ENCODE data around the gene DISP3.

- no peak for TF ChIP-seq CTCF (IDR thresholded peaks at IDR 0.05)
- TF ChIP-seq POLR2A (IDR thresholded peaks at IDR 0.05): no peak
- TF ChIP-seq EP300 (IDR thresholded peaks at IDR 0.05): no peak
- TF ChIP-seq POLR2AphosphoS5 (IDR thresholded peaks at IDR 0.05): no peak
Observed at GRCh38 chr1:11546456-11546855, 67.5 kb downstream of the DISP3 start.
